HG02678 (cell line): Measurements from ENCODE around the gene RBM47.
"Not testable (repeated sequence)": the region's sequence is repeated elsewhere in the genome, so short reads cannot be mapped to it uniquely, and the experiment has no call there.

ENCODE experiments used
- ATAC-seq: cut with Tn5 transposase; IDR thresholded peaks from one replicate; pipeline ENCODE4 v1.9.1; 2021; ENCODE audit warnings: mild to moderate bottlenecking, moderate library complexity; ENCODE audit not compliant: unreplicated experiment

RBM47 gene

GRCh38 chr4:40564815-40565483 is 64.7 kb downstream of the RBM47 start:
- ATAC-seq: no peak

GRCh38 chr4:40564004-40564403 is 65.7 kb downstream of the RBM47 start:
- no peak for ATAC-seq

- no peak for ATAC-seq
Observed at GRCh38 chr4:40563401-40563800, 66.3 kb downstream of the RBM47 start.

GRCh38 chr4:40562681-40563080 is 67.0 kb downstream of the RBM47 start:
- no peak for ATAC-seq

- no peak for ATAC-seq
Observed at GRCh38 chr4:40562208-40562607, 67.5 kb downstream of the RBM47 start.

GRCh38 chr4:40561543-40562177 is 68.0 kb downstream of the RBM47 start:
- ATAC-seq: not testable (repeated sequence)

GRCh38 chr4:40559585-40560465 is 69.8 kb downstream of the RBM47 start:
- peak; percentile 83 for ATAC-seq

GRCh38 chr4:40557736-40558135 is 71.9 kb downstream of the RBM47 start:
- ATAC-seq: no peak

- ATAC-seq: no peak
Observed at GRCh38 chr4:40555176-40555900, 74.3 kb downstream of the RBM47 start.

GRCh38 chr4:40554641-40555040 is 75.0 kb downstream of the RBM47 start:
- not testable (repeated sequence) for ATAC-seq

GRCh38 chr4:40553995-40554394 is 75.7 kb downstream of the RBM47 start:
- ATAC-seq: no peak

- no peak for ATAC-seq
Observed at GRCh38 chr4:40552536-40552935, 77.1 kb downstream of the RBM47 start.

- not testable (repeated sequence) for ATAC-seq
Observed at GRCh38 chr4:40551568-40552136, 78.0 kb downstream of the RBM47 start.

GRCh38 chr4:40550948-40551462 is 78.7 kb downstream of the RBM47 start:
- peak; percentile 69 for ATAC-seq

GRCh38 chr4:40550196-40550595 is 79.5 kb downstream of the RBM47 start:
- no peak for ATAC-seq

- no peak for ATAC-seq
Observed at GRCh38 chr4:40548256-40548655, 81.4 kb downstream of the RBM47 start.

- ATAC-seq: no peak
Observed at GRCh38 chr4:40547789-40548132, 81.9 kb downstream of the RBM47 start.

- ATAC-seq: no peak
Observed at GRCh38 chr4:40546969-40547788, 82.5 kb downstream of the RBM47 start.

GRCh38 chr4:40546506-40546905 is 83.2 kb downstream of the RBM47 start:
- no peak for ATAC-seq

- ATAC-seq: not testable (repeated sequence)
Observed at GRCh38 chr4:40545487-40545886, 84.2 kb downstream of the RBM47 start.
